ENCODE measurements around the gene WWC1. TPM values are rescaled to one million over a fixed set of nuclear protein-coding genes. Genes with fewer than 3 reads are reported as not detected.

WWC1 gene
- total RNA-seq, 1 experiment from 2014 or later = 52.6 TPM

- H3K9ac ChIP-seq (ENCODE audit: low read length) = no peak overlapping the region
- 0 out of 2 replicates have a peak, but pooled peaks cover 6% of the 10 kb centered on the region for H3K27me3 ChIP-seq (ENCODE audit: insufficient read depth, low read length)
- H3K27ac ChIP-seq (ENCODE audit: low read depth, low read length) = no peak overlapping the region
- no peaks in the 10 kb centered on the region for H3K4me1 ChIP-seq (ENCODE audit: control insufficient read depth in 1 of 2, insufficient read depth in 2 of 2, low read length in 2 of 2)
- no peak overlapping the region for H3K4me3 ChIP-seq (replicated peaks in 1 of 2; ENCODE audit: low read depth in 1 of 2, low read length in 2 of 2)
- no peaks in the 10 kb centered on the region for H3K9me3 ChIP-seq (ENCODE audit: control insufficient read depth in 1 of 2, insufficient read depth in 1 of 2, low read depth in 1 of 2, low read length in 2 of 2)
- no peaks in the 10 kb centered on the region for H3K9me2 ChIP-seq (ENCODE audit: insufficient read depth)
- no peaks in the 10 kb centered on the region for H4K20me1 ChIP-seq (ENCODE audit: insufficient read depth)
- ATAC-seq = no peak
- no peak overlapping the region for H2AFZ ChIP-seq (ENCODE audit: low read depth, low read length, poor library complexity, severe bottlenecking)
- RAD21 ChIA-PET (ENCODE audit: low non-redundant PET in 1 of 2, low total read pairs in 2 of 2, uncharacterized antibody in 2 of 2, unreplicated experiment in 2 of 2) = no interaction called here
- BruUV-seq (replicated peaks) = no TSS peak
- intact Hi-C loops (cut with micrococcal nuclease) = no loop called here
- H3K4me2 ChIP-seq (ENCODE audit: low read length) = no peak overlapping the region
- DNase-seq (ENCODE audit: low read depth, low spot score) = no peak
- H3K36me3 ChIP-seq (ENCODE audit: control insufficient read depth in 1 of 2, insufficient read depth in 2 of 2, low read length in 2 of 2) = no peaks in the 10 kb centered on the region
- CTCF ChIA-PET = no interaction called here
- no peaks in the 10 kb centered on the region for H3K79me2 ChIP-seq (ENCODE audit: insufficient read depth, low read length)
- POLR2A ChIA-PET = no interaction called here
- TF ChIP-seq, protein P1, sequence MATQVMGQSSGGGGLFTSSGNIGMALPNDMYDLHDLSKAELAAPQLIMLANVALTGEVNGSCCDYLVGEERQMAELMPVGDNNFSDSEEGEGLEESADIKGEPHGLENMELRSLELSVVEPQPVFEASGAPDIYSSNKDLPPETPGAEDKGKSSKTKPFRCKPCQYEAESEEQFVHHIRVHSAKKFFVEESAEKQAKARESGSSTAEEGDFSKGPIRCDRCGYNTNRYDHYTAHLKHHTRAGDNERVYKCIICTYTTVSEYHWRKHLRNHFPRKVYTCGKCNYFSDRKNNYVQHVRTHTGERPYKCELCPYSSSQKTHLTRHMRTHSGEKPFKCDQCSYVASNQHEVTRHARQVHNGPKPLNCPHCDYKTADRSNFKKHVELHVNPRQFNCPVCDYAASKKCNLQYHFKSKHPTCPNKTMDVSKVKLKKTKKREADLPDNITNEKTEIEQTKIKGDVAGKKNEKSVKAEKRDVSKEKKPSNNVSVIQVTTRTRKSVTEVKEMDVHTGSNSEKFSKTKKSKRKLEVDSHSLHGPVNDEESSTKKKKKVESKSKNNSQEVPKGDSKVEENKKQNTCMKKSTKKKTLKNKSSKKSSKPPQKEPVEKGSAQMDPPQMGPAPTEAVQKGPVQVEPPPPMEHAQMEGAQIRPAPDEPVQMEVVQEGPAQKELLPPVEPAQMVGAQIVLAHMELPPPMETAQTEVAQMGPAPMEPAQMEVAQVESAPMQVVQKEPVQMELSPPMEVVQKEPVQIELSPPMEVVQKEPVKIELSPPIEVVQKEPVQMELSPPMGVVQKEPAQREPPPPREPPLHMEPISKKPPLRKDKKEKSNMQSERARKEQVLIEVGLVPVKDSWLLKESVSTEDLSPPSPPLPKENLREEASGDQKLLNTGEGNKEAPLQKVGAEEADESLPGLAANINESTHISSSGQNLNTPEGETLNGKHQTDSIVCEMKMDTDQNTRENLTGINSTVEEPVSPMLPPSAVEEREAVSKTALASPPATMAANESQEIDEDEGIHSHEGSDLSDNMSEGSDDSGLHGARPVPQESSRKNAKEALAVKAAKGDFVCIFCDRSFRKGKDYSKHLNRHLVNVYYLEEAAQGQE (IDR thresholded peaks at IDR 0.05; ENCODE audit: low read depth) = no peak
- TF ChIP-seq, protein P2, sequence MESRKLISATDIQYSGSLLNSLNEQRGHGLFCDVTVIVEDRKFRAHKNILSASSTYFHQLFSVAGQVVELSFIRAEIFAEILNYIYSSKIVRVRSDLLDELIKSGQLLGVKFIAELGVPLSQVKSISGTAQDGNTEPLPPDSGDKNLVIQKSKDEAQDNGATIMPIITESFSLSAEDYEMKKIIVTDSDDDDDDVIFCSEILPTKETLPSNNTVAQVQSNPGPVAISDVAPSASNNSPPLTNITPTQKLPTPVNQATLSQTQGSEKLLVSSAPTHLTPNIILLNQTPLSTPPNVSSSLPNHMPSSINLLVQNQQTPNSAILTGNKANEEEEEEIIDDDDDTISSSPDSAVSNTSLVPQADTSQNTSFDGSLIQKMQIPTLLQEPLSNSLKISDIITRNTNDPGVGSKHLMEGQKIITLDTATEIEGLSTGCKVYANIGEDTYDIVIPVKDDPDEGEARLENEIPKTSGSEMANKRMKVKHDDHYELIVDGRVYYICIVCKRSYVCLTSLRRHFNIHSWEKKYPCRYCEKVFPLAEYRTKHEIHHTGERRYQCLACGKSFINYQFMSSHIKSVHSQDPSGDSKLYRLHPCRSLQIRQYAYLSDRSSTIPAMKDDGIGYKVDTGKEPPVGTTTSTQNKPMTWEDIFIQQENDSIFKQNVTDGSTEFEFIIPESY (IDR thresholded peaks at IDR 0.05; ENCODE audit: extremely low read depth, insufficient replicate concordance, low read length) = no peak
- TF ChIP-seq CEBPB (IDR thresholded peaks at IDR 0.05; ENCODE audit: low read depth) (no peak), EGR1 (IDR thresholded peaks at IDR 0.05; ENCODE audit: low read depth) (no peak), SP1 (IDR thresholded peaks at IDR 0.05; ENCODE audit: low read depth) (no peak), SRF (IDR thresholded peaks at IDR 0.05; ENCODE audit: low read depth) (no peak)
These were observed 46.4 kb upstream of the WWC1 start for GRCh38 chr5:168244838-168245559.
